Fibroblast of the aortic adventitia (primary cell): ENCODE measurements around the gene SERPINB8. TPM values are rescaled to one million over a fixed set of nuclear protein-coding genes. Genes with fewer than 3 reads are reported as not detected.
A peak's percentile ranks its signal among the peaks of the same experiment; 100 is the strongest.

ENCODE experiments used
- DNase-seq: peaks from one replicate; pipeline ENCODE4 v3.0.0-alpha.2; 2010; ENCODE audit warnings: low read depth
- H3K4me3 ChIP-seq: 2 replicates; pipeline ENCODE4 v1.5.1; 2011; ENCODE audit warnings: low read depth, mild to moderate bottlenecking, control low read depth, low read length, moderate library complexity
- total RNA-seq: library from RNA; depleted of rRNA; stranded (reverse); fragments of >200 nt; gene quantifications from 2 replicates; pipeline ENCODE4 v1.2.3, GENCODE V29; 2012; ENCODE audit warnings: low replicate concordance
- TF ChIP-seq, protein P1 (sequence below): IDR thresholded peaks from 2 replicates; pipeline ENCODE4 v1.5.1; 2011; ENCODE audit warnings: mild to moderate bottlenecking, low read length, control low read depth, inconsistent platforms; ENCODE audit not compliant: insufficient read depth

Gene SERPINB8
- total RNA-seq, 1 donor: 18.9 TPM

DNA sequence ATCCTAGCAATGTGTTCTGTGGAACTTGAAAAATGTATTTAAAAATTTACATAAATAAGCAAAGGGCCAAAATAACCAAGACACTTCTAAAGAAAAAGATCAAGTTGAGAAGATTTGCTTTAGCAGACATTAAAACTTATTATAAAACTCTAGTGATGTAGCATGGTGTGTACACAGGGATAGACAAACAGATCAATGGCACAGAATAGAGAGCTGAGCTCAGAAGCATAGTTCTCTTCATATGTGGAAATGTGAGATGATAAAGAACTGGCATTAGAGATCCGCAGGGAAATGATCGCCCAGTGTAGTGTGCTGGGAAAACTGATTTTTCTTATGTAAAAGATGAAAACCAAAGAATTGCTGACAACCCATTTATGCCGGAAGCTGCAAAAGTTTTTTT is 39.4 kb downstream of the SERPINB8 start:
- no peak for DNase-seq
- H3K4me3 ChIP-seq: no peak overlapping the region
- TF ChIP-seq, protein P1, sequence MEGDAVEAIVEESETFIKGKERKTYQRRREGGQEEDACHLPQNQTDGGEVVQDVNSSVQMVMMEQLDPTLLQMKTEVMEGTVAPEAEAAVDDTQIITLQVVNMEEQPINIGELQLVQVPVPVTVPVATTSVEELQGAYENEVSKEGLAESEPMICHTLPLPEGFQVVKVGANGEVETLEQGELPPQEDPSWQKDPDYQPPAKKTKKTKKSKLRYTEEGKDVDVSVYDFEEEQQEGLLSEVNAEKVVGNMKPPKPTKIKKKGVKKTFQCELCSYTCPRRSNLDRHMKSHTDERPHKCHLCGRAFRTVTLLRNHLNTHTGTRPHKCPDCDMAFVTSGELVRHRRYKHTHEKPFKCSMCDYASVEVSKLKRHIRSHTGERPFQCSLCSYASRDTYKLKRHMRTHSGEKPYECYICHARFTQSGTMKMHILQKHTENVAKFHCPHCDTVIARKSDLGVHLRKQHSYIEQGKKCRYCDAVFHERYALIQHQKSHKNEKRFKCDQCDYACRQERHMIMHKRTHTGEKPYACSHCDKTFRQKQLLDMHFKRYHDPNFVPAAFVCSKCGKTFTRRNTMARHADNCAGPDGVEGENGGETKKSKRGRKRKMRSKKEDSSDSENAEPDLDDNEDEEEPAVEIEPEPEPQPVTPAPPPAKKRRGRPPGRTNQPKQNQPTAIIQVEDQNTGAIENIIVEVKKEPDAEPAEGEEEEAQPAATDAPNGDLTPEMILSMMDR: no peak

DNA sequence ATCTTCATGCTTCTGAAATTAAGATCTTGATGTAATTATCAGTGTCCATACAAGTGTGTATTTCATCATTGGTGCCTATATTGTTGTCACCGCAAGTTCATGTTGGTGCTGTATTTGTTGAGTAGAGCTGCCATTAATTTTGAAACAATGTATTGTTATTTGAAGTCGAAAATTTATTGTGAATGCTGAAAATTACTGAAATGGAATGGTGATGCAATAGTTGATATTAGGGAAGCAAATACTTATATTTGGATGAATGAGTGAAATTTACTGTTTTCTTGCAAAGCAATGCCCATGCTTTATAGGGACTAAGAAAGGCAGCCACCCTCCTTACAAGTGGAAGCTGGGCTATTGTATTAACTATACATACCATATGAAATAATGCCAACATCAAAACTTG is 41.6 kb downstream of the SERPINB8 start:
- TF ChIP-seq, protein P1: no peak
- no peak for DNase-seq
- no peak overlapping the region for H3K4me3 ChIP-seq

DNA sequence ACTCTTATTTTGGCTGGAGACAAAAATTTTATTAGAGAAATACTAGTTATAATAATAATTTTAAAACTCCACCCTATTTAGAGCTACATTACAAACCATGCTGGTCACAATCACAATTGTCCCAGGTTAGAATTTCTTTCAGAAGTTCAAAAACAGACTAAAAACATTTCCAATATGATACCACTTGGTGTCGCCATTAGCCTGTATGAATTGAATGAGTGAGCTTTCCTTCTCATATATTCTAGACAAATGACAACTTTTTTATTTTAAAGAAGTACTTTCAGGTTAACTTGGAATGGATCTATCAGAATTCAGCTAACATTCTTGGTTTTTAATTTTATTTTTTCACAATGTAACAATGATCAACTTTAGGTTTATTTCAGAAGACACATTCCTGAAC is 48.0 kb downstream of the SERPINB8 start:
- peak; percentile 41 for DNase-seq
- no peak overlapping the region for H3K4me3 ChIP-seq
- TF ChIP-seq, protein P1: peak; percentile 61

DNA sequence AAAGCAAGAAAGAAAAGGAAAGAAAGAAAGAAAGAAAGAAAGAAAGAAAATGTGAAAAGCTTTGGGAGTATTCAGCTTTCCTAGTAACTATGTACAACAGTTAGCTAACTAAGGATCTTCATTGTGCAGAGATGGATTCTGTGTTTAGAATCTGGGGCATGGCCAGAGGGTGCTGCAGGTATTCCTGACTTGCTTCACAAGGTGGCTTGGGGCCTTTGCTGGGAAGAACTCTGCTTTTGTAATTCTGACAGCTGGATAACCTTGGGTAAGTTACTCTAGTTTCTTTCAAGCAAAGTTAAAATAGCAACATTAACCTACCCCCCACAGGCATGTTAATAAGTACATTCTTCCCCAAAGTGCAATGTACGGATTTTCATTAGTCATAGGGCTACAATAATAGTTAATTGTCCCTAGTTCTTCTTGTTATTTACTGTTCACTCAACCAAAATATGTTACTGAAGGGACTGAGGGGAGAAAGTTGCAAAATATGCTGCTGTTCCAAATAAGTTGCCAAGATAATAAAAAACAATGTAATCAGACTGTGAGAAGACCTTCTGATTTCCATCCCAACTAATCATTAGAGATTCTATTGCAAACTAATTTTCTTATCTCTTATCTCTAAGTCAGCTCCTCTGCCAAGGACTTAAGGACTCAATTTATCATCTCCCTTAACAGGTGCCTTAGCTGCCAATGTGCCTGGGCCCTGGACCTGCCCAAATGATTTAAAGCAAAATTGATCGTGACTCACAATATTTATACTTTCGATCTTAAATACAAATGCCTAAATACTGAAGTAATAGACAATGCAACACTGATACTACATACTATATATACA is 50.3 kb downstream of the SERPINB8 start:
- TF ChIP-seq, protein P1: no peak
- no peak for DNase-seq
- no peak overlapping the region for H3K4me3 ChIP-seq

DNA sequence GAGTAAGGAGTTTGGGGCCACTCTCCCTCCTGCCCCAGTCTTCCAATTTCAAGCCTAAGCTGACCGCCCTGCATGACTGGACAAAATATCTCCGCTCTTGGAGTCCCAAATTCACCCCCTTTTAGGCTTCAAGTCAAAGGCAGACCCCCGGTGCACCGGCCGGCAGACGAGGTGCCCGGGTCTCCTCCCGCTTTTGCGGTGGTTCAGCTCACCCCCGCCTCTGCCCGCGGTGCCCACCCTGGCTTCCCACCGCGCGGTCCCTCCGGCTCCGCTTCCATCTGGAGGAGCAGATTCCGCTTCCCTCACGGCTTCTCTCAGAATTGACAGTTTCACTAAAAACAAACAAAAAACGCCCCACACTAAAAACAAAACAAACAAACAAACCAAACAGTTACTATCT is 56.5 kb downstream of the SERPINB8 start:
- H3K4me3 ChIP-seq: no peak overlapping the region
- DNase-seq: no peak
- TF ChIP-seq, protein P1: no peak

DNA sequence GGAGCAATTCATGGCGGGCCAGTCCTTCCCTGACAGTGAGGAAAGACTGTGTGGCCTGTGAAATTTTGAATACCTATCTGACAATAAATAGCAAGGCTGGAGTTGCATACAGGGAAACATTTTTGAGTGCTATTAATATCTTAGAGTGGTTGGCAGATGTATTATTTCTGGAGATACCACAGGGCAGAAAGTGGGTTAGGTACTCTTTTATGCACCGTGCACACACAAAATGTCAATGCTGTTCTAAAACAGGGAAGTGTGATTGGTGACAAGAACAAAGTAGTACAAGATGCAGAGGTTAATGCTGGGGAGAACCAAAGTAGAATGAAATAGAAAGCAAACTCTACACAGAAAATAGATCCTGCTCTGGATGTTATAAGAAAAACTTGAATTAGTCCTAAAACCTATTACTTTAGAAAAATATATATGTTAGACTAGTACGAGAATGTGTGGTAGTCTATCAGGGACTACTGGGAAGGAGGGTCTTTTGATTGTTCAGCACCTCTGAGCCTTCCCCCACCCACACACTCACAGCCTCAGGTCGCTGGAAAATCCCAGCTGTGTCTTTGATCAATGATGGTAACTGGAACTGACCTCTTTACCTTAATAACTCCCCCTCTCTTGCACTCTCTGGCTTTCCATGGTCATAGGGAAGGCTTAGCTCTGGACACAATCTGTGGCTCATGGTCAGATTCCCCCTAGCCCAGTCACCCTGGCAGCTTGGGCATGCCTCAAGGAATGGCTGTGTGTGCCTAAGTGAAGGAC is 58.2 kb downstream of the SERPINB8 start:
- H3K4me3 ChIP-seq: no peak overlapping the region
- no peak for DNase-seq
- TF ChIP-seq, protein P1: no peak
